Metanephros (tissue), 1 donor: ENCODE measurements around the gene SEL1L. TPM values are rescaled to one million over a fixed set of nuclear protein-coding genes. Genes with fewer than 3 reads are reported as not detected.

Source experiments
- total RNA-seq: library from RNA; depleted of rRNA; stranded (reverse); fragments of >200 nt; gene quantifications from one replicate; pipeline ENCODE4 v1.2.3, GENCODE V29; 2014

The SEL1L gene
- total RNA-seq = 53.0 TPM

GRCh38 chr14:81533536-81534343 is at the start of gene SEL1L:
Gene SEL1L (minus strand): TSS chr14:81533853. CDS start chr14:81533744, 109 bp downstream.

Other genes with a start within 250 kb of the SEL1L start
- 93.1 TPM for gene STON2, start 133.5 kb downstream of the SEL1L start, total RNA-seq